SK-N-MC (cell line): ENCODE data around the gene COL11A1.

Experiments used
- EZH2 ChIP-seq: fragments of 200-600 bp; sonication (generic); IDR thresholded peaks from one replicate; pipeline ENCODE4 v1.6.1; 2017; ENCODE audit warnings: antibody characterized with exemption
- FOXP2 ChIP-seq: optimal IDR thresholded peaks from 2 replicates; pipeline ENCODE3; 2011; ENCODE audit warnings: mild to moderate bottlenecking, moderate library complexity; ENCODE audit not compliant: insufficient read depth; ENCODE audit errors: extremely low read length, control extremely low read depth
- POLR2AphosphoS5 ChIP-seq: IDR thresholded peaks from 2 replicates; pipeline ENCODE4 v1.6.1; 2012; ENCODE audit warnings: mild to moderate bottlenecking, low read depth, low read length, borderline replicate concordance

- no peak for TF ChIP-seq EZH2
- TF ChIP-seq POLR2AphosphoS5 = no peak
- TF ChIP-seq FOXP2 = no peak
Measured at GRCh38 chr1:102852613-102853012, 255.7 kb downstream of the COL11A1 start.
